PC-3 (cell line): ENCODE results near the gene ALKBH5. TPM values are rescaled to one million over a fixed set of nuclear protein-coding genes. Genes with fewer than 3 reads are reported as not detected.

Experiments
- ATAC-seq: fragments of 200-7000 bp; cut with Tn5 transposase; 2 replicates; pipeline ENCODE4 v1.9.1; 2020; ENCODE audit warnings: mild to moderate bottlenecking, moderate library complexity
- BruUV-seq: library from RNA; stranded (reverse); fragments of 400-500 nt; replicated peaks from 2 replicates; lab custom pipeline; 2021; lab: Mats Ljungman, UMichigan
- CTCF ChIA-PET: fragments of 300-600 bp; sonication (Branson Sonifier 250); formaldehyde crosslinking; loops from one replicate; lab custom pipeline; 2022; ENCODE audit warnings: antibody characterized with exemption; lab: Charles Lee
- POLR2A ChIA-PET: fragments of 300-600 bp; sonication (Branson Sonifier 250); formaldehyde crosslinking; loops from one replicate; lab custom pipeline; 2022; ENCODE audit warnings: antibody characterized with exemption; ENCODE audit not compliant: unreplicated experiment; lab: Charles Lee
- DNase-seq: peaks from one replicate; pipeline ENCODE4 v3.0.0-alpha.2; 2015
- H2AFZ ChIP-seq: fragments of 300-600 bp; sonication (generic); 2 replicates; pipeline ENCODE4 v1.6.0; 2016; ENCODE audit warnings: antibody characterized with exemption, low read length
- H3F3A ChIP-seq: fragments of 300-600 bp; sonication (generic); one replicate; pipeline ENCODE4 v1.6.0; 2017; ENCODE audit warnings: antibody characterized with exemption, low read length, control low read depth, mild to moderate bottlenecking; ENCODE audit not compliant: unreplicated experiment
- H3K27ac ChIP-seq: fragments of 300-600 bp; sonication (generic); 2 replicates; pipeline ENCODE4 v1.5.1; 2016; ENCODE audit warnings: mild to moderate bottlenecking, low read length
- H3K27me3 ChIP-seq: fragments of 300-600 bp; sonication (generic); 2 replicates; pipeline ENCODE4 v1.6.1; 2016; ENCODE audit warnings: low read length, mixed read lengths
- H3K36me3 ChIP-seq: fragments of 300-600 bp; sonication (generic); 2 replicates; pipeline ENCODE4 v1.6.1; 2016; ENCODE audit warnings: low read depth, mixed run types, low read length, mixed read lengths
- H3K4me1 ChIP-seq: fragments of 300-600 bp; sonication (generic); 2 replicates; pipeline ENCODE4 v1.5.1; 2016; ENCODE audit warnings: low read length; ENCODE audit not compliant: insufficient read depth
- H3K4me2 ChIP-seq: fragments of 300-600 bp; sonication (generic); 2 replicates; pipeline ENCODE4 v1.6.0; 2016; ENCODE audit warnings: low read length
- H3K4me3 ChIP-seq: fragments of 300-600 bp; sonication (generic); 2 replicates; pipeline ENCODE4 v1.5.1; 2016; ENCODE audit warnings: mild to moderate bottlenecking, low read length, mixed read lengths
- H3K79me2 ChIP-seq: fragments of 300-600 bp; sonication (generic); 2 replicates; pipeline ENCODE4 v1.6.1; 2017; ENCODE audit warnings: low read length, mixed read lengths
- H3K9ac ChIP-seq: fragments of 300-600 bp; sonication (generic); 2 replicates; pipeline ENCODE4 v1.6.0; 2016; ENCODE audit warnings: mild to moderate bottlenecking, low read length
- H3K9me2 ChIP-seq: fragments of 300-600 bp; sonication (generic); replicated peaks from 2 replicates; pipeline ENCODE4 v1.6.1; 2016; ENCODE audit warnings: mixed run types, low read length, mixed read lengths
- H3K9me3 ChIP-seq: fragments of 300-600 bp; sonication (generic); 2 replicates; pipeline ENCODE4 v1.6.1; 2016; ENCODE audit warnings: low read length, mixed read lengths
- H4K20me1 ChIP-seq: fragments of 300-600 bp; sonication (generic); 2 replicates; pipeline ENCODE4 v1.6.1; 2016; ENCODE audit warnings: low read length, mixed read lengths
- EZH2 ChIP-seq: fragments of 300-600 bp; sonication (generic); IDR thresholded peaks from one replicate; pipeline ENCODE4 v1.6.1; 2017; ENCODE audit warnings: antibody characterized with exemption, mild to moderate bottlenecking, low read length; ENCODE audit not compliant: unreplicated experiment
- EZH2phosphoT487 ChIP-seq: fragments of 300-600 bp; sonication (generic); IDR thresholded peaks from 2 replicates; pipeline ENCODE4 v1.6.1; 2018; ENCODE audit warnings: mild to moderate bottlenecking, antibody characterized with exemption, low read length, borderline replicate concordance
- intact Hi-C: fragments of 100-400 bp; cut with micrococcal nuclease; formaldehyde crosslinking; loops from 2 replicates; pipeline ENCODE4 v1.9.0; 2023
- total RNA-seq: library from RNA; depleted of rRNA; stranded (reverse); fragments of >200 nt; gene quantifications from 2 replicates; pipeline ENCODE4 v1.2.3, GENCODE V29; 2014
- TF ChIP-seq, protein P1 (sequence below): fragments of 300-600 bp; sonication (generic); conservative IDR thresholded peaks from 2 replicates; pipeline ENCODE4 v1.5.1; 2017; ENCODE audit warnings: antibody characterized with exemption, low read depth, mild to moderate bottlenecking, low read length

Gene ALKBH5
- total RNA-seq, 1 experiment from 2014 or later, result 207 TPM

DNA sequence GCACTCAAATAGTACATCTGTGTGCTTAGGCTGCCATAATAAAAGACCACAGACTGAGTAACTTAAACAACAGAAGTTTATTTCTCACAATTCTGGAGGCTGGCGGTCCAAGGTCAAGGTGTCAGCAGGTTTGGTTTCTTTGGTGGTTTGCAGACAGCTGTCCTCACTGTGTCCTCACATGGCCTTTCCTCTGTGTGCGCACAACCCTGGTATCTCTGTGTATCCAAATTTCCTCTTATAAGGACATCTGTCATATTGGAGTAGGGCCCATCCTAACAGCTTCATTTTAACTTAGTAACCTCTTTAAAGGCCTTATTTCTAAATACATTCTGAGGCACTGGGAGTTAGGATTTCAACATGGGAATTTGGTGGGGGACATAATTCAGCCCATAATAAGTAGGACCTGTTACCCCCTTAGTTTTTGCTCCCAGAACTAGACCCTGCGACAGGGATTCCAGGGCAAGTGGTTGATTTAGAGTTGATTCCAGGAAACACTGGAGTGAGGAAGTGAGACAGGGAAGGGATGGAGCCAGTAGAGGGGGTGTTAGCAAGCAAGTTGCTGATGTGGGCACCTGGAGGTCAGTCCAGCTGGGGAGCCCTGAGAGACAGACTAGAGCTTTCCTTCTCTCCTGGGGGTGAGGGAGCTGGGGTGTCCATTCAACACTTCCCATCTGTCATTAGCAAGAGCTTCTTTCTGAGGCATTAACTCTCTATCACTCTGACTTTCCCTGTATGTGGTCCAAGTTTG lies 10.9 kb upstream of the ALKBH5 start:
- BruUV-seq, result no TSS peak
- CTCF ChIA-PET, result no interaction called here
- ATAC-seq (no peak), DNase-seq (no peak)
- H3F3A ChIP-seq, result no peaks in the 10 kb centered on the region
- H3K9ac ChIP-seq, result no peak overlapping the region
- POLR2A ChIA-PET, result no interaction called here
- H4K20me1 ChIP-seq, result no peaks in the 10 kb centered on the region
- H3K9me2 ChIP-seq, result no peaks in the 10 kb centered on the region
- no peaks in the 10 kb centered on the region for H3K79me2 ChIP-seq
- no peak overlapping the region for H2AFZ ChIP-seq
- no peaks in the 10 kb centered on the region for H3K27me3 ChIP-seq
- H3K36me3 ChIP-seq, result no peaks in the 10 kb centered on the region
- no peaks in the 10 kb centered on the region for H3K9me3 ChIP-seq
- intact Hi-C loops, result no loop called here
- no peaks in the 10 kb centered on the region for H3K4me1 ChIP-seq
- TF ChIP-seq, protein P1, sequence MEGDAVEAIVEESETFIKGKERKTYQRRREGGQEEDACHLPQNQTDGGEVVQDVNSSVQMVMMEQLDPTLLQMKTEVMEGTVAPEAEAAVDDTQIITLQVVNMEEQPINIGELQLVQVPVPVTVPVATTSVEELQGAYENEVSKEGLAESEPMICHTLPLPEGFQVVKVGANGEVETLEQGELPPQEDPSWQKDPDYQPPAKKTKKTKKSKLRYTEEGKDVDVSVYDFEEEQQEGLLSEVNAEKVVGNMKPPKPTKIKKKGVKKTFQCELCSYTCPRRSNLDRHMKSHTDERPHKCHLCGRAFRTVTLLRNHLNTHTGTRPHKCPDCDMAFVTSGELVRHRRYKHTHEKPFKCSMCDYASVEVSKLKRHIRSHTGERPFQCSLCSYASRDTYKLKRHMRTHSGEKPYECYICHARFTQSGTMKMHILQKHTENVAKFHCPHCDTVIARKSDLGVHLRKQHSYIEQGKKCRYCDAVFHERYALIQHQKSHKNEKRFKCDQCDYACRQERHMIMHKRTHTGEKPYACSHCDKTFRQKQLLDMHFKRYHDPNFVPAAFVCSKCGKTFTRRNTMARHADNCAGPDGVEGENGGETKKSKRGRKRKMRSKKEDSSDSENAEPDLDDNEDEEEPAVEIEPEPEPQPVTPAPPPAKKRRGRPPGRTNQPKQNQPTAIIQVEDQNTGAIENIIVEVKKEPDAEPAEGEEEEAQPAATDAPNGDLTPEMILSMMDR, result no peak
- TF ChIP-seq EZH2 (no peak), EZH2phosphoT487 (no peak)
- no peak overlapping the region for H3K4me2 ChIP-seq
- no peak overlapping the region for H3K4me3 ChIP-seq
- H3K27ac ChIP-seq, result no peak overlapping the region

DNA sequence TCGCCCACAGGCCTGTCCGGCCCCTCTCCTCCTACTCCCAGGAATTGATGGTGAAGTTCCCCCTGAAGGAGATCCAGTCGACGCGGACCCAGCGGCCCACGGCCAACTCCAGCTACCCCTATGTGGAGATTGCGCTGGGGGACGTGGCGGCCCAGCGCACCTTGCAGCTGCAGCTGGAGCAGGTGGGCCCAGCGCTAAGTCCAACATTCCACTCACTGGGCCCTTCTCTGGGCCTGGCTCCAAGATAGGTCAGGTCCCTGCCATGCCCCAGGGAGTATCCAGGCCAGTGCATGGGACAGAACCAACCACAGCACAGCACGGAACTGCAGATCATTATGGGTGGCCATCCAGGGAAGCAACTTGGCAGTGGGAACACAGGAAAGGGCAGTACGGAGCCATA lies 9.9 kb upstream of the ALKBH5 start:
- no peak overlapping the region for H3K27ac ChIP-seq
- H3K27me3 ChIP-seq, result no peaks in the 10 kb centered on the region
- DNase-seq (no peak), ATAC-seq (no peak)
- no peaks in the 10 kb centered on the region for H3K9me2 ChIP-seq
- no peaks in the 10 kb centered on the region for H3K9me3 ChIP-seq
- no peak overlapping the region for H3K4me2 ChIP-seq
- H3K79me2 ChIP-seq, result no peaks in the 10 kb centered on the region
- POLR2A ChIA-PET, result no interaction called here
- BruUV-seq, result no TSS peak
- H3F3A ChIP-seq, result no peaks in the 10 kb centered on the region
- no peaks in the 10 kb centered on the region for H3K4me1 ChIP-seq
- CTCF ChIA-PET, result no interaction called here
- no peak overlapping the region for H3K4me3 ChIP-seq
- intact Hi-C loops, result no loop called here
- H3K36me3 ChIP-seq, result no peaks in the 10 kb centered on the region
- H3K9ac ChIP-seq, result no peak overlapping the region
- no peak overlapping the region for H2AFZ ChIP-seq
- no peaks in the 10 kb centered on the region for H4K20me1 ChIP-seq
- no peak for TF ChIP-seq EZH2phosphoT487
- no peak for TF ChIP-seq EZH2
- TF ChIP-seq, protein P1, result no peak

DNA sequence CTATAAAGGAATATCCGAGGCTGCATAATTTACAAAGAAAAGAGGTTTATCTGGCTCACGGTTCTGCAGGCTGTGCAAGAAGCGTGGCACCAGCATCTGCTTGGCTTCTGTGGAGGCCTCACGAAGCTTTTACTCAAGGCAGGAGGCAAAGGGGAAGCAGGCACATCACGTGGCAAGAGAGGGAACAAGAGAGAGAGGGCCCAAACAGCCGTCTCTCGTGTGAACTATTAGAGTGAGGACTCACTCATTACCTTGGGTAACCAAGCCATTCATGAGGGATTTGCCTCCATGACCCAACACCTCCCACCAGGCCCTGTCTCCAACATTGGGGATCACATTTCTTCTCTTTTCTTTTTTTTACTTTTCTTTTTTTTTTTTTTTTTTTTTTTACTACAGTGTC lies 7.5 kb upstream of the ALKBH5 start:
- H3K4me1 ChIP-seq, result peaks cover 4% of the 10 kb centered on the region; the same call in 1 of the 2 replicates
- POLR2A ChIA-PET, result no interaction called here
- intact Hi-C loops, result no loop called here

More for the DNA sequence above, 7.5 kb upstream of the ALKBH5 start:
- Histone ChIP-seq H3K36me3 (no peaks in the 10 kb centered on the region), H3K9me2 (no peaks in the 10 kb centered on the region), H2AFZ (no peak overlapping the region), H3F3A (no peaks in the 10 kb centered on the region), H3K4me3 (no peak overlapping the region), H3K9me3 (no peaks in the 10 kb centered on the region), H3K9ac (no peak overlapping the region), H3K79me2 (no peaks in the 10 kb centered on the region), H4K20me1 (no peaks in the 10 kb centered on the region), H3K4me2 (no peak overlapping the region), H3K27ac (no peak overlapping the region), H3K27me3 (no peaks in the 10 kb centered on the region)
- no TSS peak for BruUV-seq
- ATAC-seq (no peak), DNase-seq (no peak)
- TF ChIP-seq EZH2phosphoT487, result no peak
- TF ChIP-seq, protein P1, result no peak
- no peak for TF ChIP-seq EZH2
- CTCF ChIA-PET, result interaction anchor here (0.5 kb wide), 1 partner anchor 97 kb away, joined by 4 read pairs; no protein-coding TSS in a partner anchor
